ENCODE measurements around the gene CYBB.

The CYBB gene

DNA sequence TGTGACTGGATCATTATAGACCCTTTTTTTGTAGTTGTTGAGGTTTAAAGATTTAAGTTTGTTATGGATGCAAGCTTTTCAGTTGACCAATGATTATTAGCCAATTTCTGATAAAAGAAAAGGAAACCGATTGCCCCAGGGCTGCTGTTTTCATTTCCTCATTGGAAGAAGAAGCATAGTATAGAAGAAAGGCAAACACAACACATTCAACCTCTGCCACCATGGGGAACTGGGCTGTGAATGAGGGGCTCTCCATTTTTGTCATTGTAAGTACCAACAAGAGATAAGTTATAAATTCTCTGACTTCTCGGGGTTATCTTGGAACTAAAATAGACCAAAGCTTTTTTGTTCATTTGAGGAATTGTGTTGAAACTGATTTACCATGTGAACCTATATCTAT is at the start of gene CYBB:
Gene CYBB (plus strand): TSS at position 203 of the 400 bp plus-strand sequence. CDS start 19 bp downstream, at position 222.
- H3K4me1 Mint-ChIP-seq (ENCODE audit: low read depth): peaks cover 21% of the 10 kb centered on the region
- no peak for DNase-seq
- no peak within 1 kb of the TSS for H3K27ac Mint-ChIP-seq

GRCh38 chrX:37745354-37745753 is 34.5 kb upstream of the CYBB start:
- H3K4me3 Mint-ChIP-seq: no peak overlapping the region
- H3K27ac Mint-ChIP-seq: peak overlapping the region; percentile 80

More for the DNA sequence above, at the start of gene CYBB:
- no peak within 1 kb of the TSS for H3K4me3 Mint-ChIP-seq
- H3K27me3 Mint-ChIP-seq: peaks cover 12% of the 10 kb centered on the region
- H3K9me3 Mint-ChIP-seq: no peaks in the 10 kb centered on the region
- no peaks in the 10 kb centered on the region for H3K36me3 Mint-ChIP-seq (ENCODE audit: low read depth)

DNA sequence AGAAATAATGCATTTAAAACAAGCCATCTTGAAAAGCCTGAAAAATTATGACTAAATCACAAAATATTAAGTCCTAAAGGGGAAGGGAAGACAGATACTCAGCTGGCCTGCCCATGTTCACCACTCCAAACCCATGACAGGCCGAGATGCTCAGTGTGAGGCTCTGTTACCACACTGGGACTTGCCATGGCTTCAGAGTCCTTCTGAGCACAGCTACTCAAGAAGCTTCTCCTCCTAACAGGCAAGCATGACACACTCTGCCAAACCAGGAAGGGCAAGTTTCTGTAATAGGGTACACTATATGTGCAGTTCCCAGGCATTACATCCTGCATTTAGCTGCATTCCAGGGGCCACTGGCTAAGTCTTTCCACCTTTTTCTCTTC is 34.0 kb upstream of the CYBB start:
- peaks cover 19% of the 10 kb centered on the region for H3K4me1 Mint-ChIP-seq (ENCODE audit: low read depth)
- no peaks in the 10 kb centered on the region for H3K36me3 Mint-ChIP-seq (ENCODE audit: low read depth)
- no peak for DNase-seq
- peaks cover 23% of the 10 kb centered on the region for H3K27me3 Mint-ChIP-seq
- H3K9me3 Mint-ChIP-seq: no peaks in the 10 kb centered on the region
- no peak overlapping the region for H3K4me3 Mint-ChIP-seq
- peak overlapping the region; percentile 80 for H3K27ac Mint-ChIP-seq

More at GRCh38 chrX:37745354-37745753, 34.5 kb upstream of the CYBB start:
- Mint-ChIP-seq H3K9me3 (no peaks in the 10 kb centered on the region), H3K27me3 (peaks cover 27% of the 10 kb centered on the region), H3K36me3 (ENCODE audit: low read depth) (no peaks in the 10 kb centered on the region), H3K4me1 (ENCODE audit: low read depth) (peaks cover 19% of the 10 kb centered on the region)
- peak; percentile 83 for DNase-seq

GRCh38 chrX:37746218-37746941 is 33.5 kb upstream of the CYBB start:
- H3K9me3 Mint-ChIP-seq: no peaks in the 10 kb centered on the region
- peaks cover 20% of the 10 kb centered on the region for H3K27me3 Mint-ChIP-seq
- peak overlapping the region; percentile 80 for H3K27ac Mint-ChIP-seq
- no peaks in the 10 kb centered on the region for H3K36me3 Mint-ChIP-seq (ENCODE audit: low read depth)
- peaks cover 21% of the 10 kb centered on the region for H3K4me1 Mint-ChIP-seq (ENCODE audit: low read depth)
- DNase-seq: peak; percentile 45
- H3K4me3 Mint-ChIP-seq: no peak overlapping the region

DNA sequence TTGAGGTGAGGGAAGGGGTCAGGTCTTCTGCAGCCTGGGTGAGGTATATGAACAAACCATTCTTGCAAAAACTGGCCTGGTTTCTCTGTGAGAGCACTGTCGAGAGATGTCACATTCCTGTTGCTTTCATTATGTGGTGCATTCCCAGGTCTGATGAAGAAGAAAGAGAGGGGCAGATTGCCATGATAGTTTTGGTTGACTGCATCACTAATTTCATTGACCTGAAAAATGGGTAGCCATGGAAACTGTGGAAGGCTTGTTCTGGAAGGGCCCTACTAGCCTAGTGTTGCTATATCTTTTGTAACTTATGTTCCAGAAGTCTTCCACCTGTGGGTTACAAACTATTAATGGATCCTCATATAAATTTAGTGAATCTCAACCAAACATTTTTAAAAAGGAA is 32.9 kb upstream of the CYBB start:
- Mint-ChIP-seq H3K4me1 (ENCODE audit: low read depth) (peaks cover 25% of the 10 kb centered on the region), H3K4me3 (no peak overlapping the region), H3K27me3 (peaks cover 15% of the 10 kb centered on the region), H3K9me3 (no peaks in the 10 kb centered on the region), H3K36me3 (ENCODE audit: low read depth) (no peaks in the 10 kb centered on the region), H3K27ac (peak overlapping the region; percentile 80)
- DNase-seq: no peak

DNA sequence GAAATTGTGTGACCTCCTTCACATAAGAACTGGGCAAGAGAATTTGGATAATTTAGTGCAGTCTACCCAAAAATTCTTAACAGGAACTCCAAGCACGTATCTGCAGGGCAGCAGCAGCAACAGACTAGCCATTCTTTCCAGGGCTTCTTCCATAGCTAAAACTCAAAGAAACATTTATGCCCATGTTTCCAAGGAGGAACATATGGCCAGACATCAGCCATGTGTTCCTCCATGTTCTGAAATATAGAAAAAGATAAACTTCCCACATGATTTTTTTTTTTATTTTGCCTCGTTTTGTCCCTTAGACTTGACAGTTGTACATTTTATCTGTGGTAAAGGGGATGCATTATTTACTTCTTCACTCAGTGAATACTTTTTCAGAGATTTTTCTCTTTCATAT is 27.6 kb upstream of the CYBB start:
- no peak for DNase-seq
- Mint-ChIP-seq H3K27ac (no peak overlapping the region), H3K36me3 (ENCODE audit: low read depth) (no peaks in the 10 kb centered on the region), H3K9me3 (no peaks in the 10 kb centered on the region), H3K27me3 (no peaks in the 10 kb centered on the region), H3K4me1 (ENCODE audit: low read depth) (peaks cover 16% of the 10 kb centered on the region), H3K4me3 (no peak overlapping the region)

GRCh38 chrX:37752936-37753335 is 26.9 kb upstream of the CYBB start:
- Mint-ChIP-seq H3K27me3 (no peaks in the 10 kb centered on the region), H3K4me3 (no peak overlapping the region)
- DNase-seq: no peak

DNA sequence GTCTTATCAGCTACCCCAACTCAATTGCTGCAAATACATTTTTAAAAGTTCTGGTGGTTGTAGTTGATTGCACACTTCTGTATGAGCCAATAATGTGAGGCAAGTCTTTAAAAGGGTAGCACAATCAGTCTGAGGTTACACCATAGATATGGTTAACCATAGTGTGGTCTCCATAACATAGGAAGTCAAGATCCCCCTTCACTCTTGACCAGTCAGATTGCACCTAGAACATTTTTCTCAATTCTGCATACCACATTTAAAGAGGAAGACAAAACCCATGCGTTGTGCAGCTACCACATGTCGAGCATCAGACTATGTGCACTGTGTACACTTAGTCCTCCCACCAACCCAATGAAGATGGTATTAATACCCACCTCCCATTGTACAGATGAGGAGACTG is 26.5 kb upstream of the CYBB start:
- no peaks in the 10 kb centered on the region for H3K9me3 Mint-ChIP-seq

More at GRCh38 chrX:37752936-37753335, 26.9 kb upstream of the CYBB start:
- Mint-ChIP-seq H3K36me3 (ENCODE audit: low read depth) (no peaks in the 10 kb centered on the region), H3K4me1 (ENCODE audit: low read depth) (peaks cover 20% of the 10 kb centered on the region), H3K9me3 (no peaks in the 10 kb centered on the region), H3K27ac (no peak overlapping the region)

DNA sequence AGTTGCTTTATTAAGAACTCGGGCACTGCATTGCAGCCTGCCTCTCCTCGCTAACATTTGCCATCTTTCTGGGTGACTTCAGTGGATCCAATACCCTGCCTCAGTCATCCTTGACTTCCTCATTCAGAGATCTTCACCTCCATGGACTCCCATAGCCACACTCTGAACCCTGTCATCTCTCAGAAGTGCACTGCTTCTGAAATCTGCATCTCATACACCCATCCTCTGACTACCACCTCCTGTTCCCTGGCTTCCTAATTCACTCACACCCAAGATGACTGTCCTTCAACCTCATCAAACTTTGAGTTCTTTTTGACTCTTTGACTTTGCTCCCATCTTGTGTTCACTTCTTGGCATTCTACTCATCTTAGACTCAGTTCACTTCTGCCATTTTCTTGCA is 25.3 kb upstream of the CYBB start:
- no peaks in the 10 kb centered on the region for H3K9me3 Mint-ChIP-seq
- H3K4me3 Mint-ChIP-seq: no peak overlapping the region
- DNase-seq: no peak
- peaks cover 20% of the 10 kb centered on the region for H3K4me1 Mint-ChIP-seq (ENCODE audit: low read depth)
- no peak overlapping the region for H3K27ac Mint-ChIP-seq
- no peaks in the 10 kb centered on the region for H3K27me3 Mint-ChIP-seq
- no peaks in the 10 kb centered on the region for H3K36me3 Mint-ChIP-seq (ENCODE audit: low read depth)

More for the DNA sequence above, 26.5 kb upstream of the CYBB start:
- no peak overlapping the region for H3K27ac Mint-ChIP-seq
- H3K4me1 Mint-ChIP-seq (ENCODE audit: low read depth): peaks cover 20% of the 10 kb centered on the region
- no peaks in the 10 kb centered on the region for H3K36me3 Mint-ChIP-seq (ENCODE audit: low read depth)
- no peak for DNase-seq
- H3K27me3 Mint-ChIP-seq: no peaks in the 10 kb centered on the region
- no peak overlapping the region for H3K4me3 Mint-ChIP-seq

- Mint-ChIP-seq H3K27me3 (no peaks in the 10 kb centered on the region), H3K9me3 (no peaks in the 10 kb centered on the region), H3K27ac (no peak overlapping the region), H3K4me1 (ENCODE audit: low read depth) (peaks cover 21% of the 10 kb centered on the region), H3K36me3 (ENCODE audit: low read depth) (no peaks in the 10 kb centered on the region), H3K4me3 (no peak overlapping the region)
- no peak for DNase-seq
Observed at GRCh38 chrX:37755025-37755424, 24.8 kb upstream of the CYBB start.

DNA sequence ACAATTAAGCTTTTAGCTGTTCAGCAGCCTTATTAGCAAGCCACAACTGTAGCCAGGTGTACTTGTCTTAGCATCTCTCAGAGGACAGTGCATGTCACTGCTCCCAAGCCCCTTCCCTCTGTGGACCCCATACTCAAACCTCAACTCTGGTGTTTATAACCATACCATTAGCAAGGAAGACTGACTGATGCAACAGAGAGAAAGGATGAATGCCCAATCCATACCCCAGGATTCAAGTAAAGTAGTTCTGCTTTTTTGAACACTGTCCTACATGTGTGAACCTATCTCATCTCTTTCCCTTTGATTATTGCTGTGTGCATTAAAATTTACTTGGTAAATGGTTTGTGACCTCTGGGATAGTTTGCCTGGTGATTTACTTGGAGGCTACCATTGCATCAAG is 22.8 kb upstream of the CYBB start:
- H3K27me3 Mint-ChIP-seq: no peaks in the 10 kb centered on the region
- H3K9me3 Mint-ChIP-seq: no peaks in the 10 kb centered on the region
- no peak for DNase-seq
- no peaks in the 10 kb centered on the region for H3K36me3 Mint-ChIP-seq (ENCODE audit: low read depth)
- no peak overlapping the region for H3K4me3 Mint-ChIP-seq
- no peak overlapping the region for H3K27ac Mint-ChIP-seq
- peaks cover 15% of the 10 kb centered on the region for H3K4me1 Mint-ChIP-seq (ENCODE audit: low read depth)

DNA sequence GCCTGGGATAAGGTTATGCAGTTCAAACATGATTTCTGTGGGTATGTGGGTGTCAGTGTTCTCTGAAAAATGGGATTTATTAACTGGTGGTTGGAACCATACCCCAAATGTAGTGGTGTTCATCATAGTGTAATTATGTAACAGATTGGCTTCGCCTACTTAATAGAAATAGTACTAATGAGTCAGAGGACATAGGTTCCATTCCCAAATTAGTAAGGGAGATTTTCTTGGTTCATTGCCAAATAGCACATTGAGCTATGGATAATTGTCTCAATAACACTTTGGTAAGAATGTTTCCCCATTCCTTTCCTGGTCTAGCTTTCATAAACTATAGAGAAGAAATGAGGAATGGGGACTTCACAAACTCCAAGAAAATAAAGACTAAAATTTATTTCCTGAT is 20.5 kb upstream of the CYBB start:
- H3K36me3 Mint-ChIP-seq (ENCODE audit: low read depth): no peaks in the 10 kb centered on the region
- no peak overlapping the region for H3K27ac Mint-ChIP-seq
- peaks cover 2% of the 10 kb centered on the region for H3K27me3 Mint-ChIP-seq
- no peaks in the 10 kb centered on the region for H3K9me3 Mint-ChIP-seq
- peaks cover 16% of the 10 kb centered on the region for H3K4me1 Mint-ChIP-seq (ENCODE audit: low read depth)
- no peak overlapping the region for H3K4me3 Mint-ChIP-seq
- no peak for DNase-seq

GRCh38 chrX:37759878-37760418 is 19.9 kb upstream of the CYBB start:
- no peak for DNase-seq
- Mint-ChIP-seq H3K9me3 (no peaks in the 10 kb centered on the region), H3K27ac (no peak overlapping the region), H3K27me3 (peaks cover 2% of the 10 kb centered on the region), H3K4me3 (no peak overlapping the region), H3K4me1 (ENCODE audit: low read depth) (peaks cover 16% of the 10 kb centered on the region), H3K36me3 (ENCODE audit: low read depth) (no peaks in the 10 kb centered on the region)

DNA sequence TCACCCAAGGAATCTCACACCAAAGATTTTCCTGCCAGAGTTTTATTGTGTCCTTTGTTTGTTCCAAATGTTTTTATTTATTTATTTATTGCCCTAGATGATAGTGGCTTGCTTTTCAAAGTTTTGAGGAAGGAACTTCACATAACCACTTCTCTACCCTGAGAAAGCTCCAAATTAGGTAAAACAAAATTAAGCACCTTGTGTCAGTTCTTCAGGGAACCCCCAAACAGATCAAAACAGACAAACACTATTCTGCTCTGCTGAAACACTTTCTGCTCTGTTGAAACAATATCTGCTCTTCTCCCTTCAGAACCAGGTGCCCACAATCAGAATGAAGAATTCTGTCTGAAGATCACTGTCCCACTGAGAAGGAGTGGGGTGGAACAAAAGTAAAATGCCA is 16.5 kb upstream of the CYBB start:
- no peak for DNase-seq
- Mint-ChIP-seq H3K36me3 (ENCODE audit: low read depth) (no peaks in the 10 kb centered on the region), H3K4me3 (no peak overlapping the region), H3K27me3 (peaks cover 13% of the 10 kb centered on the region), H3K27ac (no peak overlapping the region), H3K9me3 (no peaks in the 10 kb centered on the region), H3K4me1 (ENCODE audit: low read depth) (peaks cover 8% of the 10 kb centered on the region)

- no peaks in the 10 kb centered on the region for H3K36me3 Mint-ChIP-seq (ENCODE audit: low read depth)
- peaks cover 16% of the 10 kb centered on the region for H3K27me3 Mint-ChIP-seq
- H3K4me3 Mint-ChIP-seq: no peak overlapping the region
- peaks cover 6% of the 10 kb centered on the region for H3K4me1 Mint-ChIP-seq (ENCODE audit: low read depth)
- no peaks in the 10 kb centered on the region for H3K9me3 Mint-ChIP-seq
- no peak overlapping the region for H3K27ac Mint-ChIP-seq
- DNase-seq: no peak
Observed at GRCh38 chrX:37765507-37765906, 14.4 kb upstream of the CYBB start.

All from activated T-cell treated with anti-CD3 and anti-CD28 coated beads, Interleukin-2, amount 50 U/mL, for 24 hours (primary cell).